ENCODE data around the gene DUSP22.

Gene DUSP22

DNA sequence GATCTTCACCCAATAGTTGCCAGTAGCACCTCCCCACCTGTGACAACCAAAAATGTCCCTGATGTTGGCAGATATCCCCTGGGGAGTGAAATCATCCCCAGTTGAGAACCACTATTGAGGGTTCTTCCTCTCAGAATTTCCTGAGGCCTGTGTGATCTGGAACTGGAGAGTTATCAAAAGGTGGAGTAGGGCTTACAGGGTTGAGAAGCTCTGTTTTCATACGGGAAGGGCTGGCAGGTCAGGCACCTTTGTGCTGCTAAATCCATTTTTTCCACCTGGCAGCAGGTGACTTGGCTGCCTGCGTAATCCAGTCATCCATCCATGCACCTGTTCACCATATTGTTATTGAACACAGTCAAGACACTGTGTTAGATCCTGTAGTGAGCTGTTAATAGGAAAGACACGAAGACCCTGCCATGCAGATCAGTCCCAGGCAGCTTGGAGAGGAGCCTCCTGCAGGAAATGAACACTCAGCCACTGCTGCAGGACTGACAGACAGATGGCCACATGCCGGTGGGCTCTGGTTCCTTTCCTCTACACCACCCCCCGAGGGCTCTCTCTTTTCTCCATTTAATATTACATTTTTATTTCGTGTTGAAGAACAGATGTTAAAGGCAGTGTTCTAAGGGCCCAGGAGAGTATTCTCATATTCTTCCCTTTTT is 5.4 kb downstream of the DUSP22 start:
- no peak for DNase-seq

DNA sequence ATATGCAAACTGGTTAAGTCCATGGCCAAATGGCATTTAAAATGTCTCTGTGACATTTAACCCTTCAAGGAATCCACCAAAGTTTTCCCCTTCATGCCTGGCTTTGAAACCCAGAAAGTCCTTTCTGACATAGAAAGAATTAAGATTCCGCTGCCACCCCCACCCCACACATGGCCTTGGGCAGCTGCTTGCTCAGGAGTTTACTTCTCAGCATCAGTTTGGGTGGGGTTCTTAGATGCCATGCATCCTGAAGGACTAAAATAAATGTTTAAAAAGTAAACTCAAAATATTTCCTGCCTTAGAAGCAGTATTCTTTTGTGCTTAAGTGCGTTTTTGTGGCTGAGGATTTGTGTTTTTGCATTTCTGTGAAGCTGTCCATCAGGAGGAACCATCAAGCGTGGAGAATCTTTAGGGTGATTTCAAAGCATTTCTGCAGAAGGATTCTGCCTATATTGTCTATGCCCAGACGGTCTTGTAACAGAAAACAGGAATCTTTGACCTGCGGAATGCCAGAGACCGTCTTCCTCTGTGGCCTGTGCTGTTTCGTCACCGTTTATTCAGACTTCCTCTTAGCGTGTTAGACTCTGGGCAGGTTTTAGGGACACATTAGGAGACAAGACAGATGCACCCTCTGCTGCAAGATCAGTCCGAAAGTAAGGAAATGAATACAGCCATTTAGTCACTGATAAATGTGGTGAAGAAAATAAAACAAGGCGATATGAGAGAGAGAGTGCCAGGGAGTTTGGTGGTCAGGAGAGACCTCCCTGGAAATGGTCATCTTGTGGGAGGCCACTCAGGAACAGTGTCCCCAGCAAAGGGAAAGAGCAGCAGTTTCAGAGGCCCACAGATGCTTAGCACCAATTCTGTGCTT is 6.2 kb downstream of the DUSP22 start:
- no peak for DNase-seq

DNA sequence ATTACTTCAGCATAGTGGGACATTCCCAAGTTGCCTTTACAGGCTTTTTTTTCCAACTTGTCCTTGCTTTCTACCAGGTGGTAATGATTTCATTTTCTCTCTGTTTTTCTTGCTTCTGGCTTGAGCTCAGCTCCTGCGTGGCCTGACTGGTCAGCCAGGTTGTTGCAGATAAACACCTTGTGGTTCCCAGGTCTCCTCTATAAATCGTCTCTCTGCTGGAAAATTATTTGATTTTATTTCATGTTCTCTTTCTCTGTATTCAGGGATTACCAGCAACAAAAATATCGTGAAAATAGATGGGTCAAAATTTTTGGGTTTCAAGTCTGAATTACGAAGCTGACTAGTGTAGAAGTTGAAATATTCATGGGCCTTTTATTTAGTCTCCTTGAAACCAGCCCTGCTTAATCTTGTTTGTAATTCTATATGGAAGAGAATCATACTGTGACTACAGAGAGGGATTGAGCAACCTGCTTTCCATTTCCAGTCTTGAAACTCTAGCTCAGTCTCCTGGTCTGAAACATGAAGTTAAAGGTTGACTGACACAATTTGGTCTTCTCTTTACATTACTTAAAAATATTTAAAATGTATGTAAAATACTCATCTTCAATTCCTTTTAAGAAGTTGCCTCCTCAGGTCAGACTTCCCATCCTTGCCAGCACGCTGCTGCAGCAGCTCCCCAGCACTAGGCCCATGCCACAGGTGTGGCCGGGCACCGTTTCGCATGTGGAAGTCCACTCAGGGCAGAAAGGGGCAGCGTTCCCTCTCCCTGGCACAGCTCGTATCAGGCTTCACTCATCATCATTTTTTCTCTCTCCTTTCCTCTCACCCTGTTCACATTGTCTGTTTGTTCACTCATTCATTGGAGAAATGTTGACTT is 7.1 kb downstream of the DUSP22 start:
- no peak for DNase-seq

DNA sequence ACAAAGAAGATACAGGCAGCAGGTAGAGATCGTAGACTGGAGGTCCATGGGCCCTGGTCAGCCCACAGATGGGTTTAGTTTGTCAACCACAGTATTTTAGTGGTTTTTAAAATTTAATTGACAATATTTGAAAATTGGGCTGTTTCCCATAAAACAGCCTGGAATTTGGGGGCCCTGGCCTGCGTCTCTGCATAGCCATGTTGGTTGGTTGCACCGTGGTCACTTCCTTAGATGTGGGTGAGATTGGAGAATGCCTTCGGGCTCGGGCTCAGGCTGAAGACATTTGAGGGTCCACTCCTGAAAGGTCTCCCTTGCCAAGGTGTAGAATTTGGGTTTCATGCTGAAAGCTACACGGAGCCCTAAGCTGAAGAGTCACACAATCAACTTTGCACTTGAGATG is 7.7 kb downstream of the DUSP22 start:
- no peak for DNase-seq

DNA sequence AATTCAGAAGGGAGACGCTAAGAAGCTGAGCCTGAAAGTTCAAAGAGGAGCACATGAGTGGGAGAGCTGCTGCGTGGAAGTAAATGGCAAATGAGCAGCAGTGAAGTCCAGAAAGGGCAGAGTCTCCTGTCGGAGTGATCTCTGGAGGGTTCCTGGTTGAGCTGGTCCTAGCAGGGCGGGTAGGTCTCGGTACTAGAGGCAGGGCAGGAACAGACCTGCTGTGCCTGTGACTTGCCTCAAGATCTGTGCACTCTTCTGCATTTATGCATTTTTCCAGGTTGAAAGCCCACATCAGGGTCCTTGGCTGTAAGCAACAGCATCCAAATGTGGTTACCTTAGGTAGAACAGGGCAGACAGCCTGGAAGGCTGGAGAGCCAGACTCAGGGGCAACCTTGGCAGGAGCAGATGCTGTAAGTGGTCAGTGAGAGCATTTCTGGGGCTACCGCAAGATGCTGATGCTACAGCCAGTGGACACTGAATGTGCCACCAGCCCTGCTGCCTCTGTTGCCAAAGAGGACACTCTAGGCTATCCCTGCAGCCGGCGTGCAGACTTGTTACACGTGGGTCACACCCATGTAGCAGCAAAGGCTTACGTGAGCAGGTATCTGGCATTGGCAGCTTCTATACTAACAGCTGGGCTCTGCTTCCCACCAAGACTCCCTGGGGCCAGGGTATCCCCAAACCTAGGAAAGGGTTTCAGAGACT is 8.4 kb downstream of the DUSP22 start:
- DNase-seq: no peak

DNA sequence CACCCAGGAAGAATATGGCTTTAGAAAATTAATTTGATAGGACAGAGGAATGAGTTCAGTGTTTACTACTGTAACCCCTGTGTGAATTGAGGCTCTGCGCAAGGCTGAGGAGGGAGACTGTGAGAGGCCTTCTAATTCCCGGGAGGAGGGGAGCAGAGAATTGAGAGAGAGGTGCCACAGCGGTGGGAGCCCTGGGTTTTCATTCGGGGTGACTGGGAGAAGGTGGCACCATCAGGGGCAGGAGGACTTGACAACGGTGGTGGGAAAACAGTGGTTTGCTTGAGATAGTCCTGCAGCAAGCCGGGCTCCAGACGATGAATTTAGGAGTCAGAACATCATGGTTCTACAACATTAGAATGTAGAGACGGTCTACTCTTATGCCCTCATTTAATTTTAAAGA is 9.2 kb downstream of the DUSP22 start:
- no peak for DNase-seq

DNA sequence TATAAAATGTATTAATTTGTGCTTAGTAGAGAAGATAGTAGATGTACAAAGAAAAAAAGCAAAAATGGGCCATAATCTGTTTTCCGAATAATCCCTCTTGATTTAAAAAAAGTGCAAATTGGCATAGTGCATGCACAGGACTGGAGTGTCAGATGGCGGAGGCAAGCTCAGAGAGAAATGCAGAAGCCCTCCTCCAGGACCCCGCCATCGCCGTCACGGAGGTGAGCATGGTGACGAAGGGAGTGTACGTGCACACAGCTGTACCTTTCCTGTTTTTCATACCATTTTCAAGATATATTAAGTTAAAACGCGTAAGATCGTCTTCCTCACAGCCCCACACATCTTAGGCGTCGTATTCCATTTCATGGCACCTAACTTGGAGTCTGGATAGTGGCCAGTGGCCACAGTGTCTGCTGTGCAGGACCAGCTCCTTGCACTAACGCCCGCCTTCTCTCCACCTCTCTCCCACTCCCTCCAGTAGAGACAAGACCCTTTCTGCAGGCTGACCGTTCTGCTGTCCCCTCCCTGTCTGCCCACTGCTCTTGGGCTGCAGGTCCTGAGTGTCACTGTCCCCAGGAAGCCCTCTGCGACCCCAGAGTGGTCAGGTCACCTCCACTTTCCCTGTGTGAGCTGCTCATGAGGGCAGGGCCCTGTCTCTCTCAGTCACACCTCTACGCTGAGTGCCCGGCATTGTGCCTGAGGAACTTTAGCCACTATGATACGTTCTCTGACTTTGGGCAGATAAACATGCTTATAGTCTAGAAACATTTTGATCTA is 9.8 kb downstream of the DUSP22 start:
- DNase-seq: no peak

DNA sequence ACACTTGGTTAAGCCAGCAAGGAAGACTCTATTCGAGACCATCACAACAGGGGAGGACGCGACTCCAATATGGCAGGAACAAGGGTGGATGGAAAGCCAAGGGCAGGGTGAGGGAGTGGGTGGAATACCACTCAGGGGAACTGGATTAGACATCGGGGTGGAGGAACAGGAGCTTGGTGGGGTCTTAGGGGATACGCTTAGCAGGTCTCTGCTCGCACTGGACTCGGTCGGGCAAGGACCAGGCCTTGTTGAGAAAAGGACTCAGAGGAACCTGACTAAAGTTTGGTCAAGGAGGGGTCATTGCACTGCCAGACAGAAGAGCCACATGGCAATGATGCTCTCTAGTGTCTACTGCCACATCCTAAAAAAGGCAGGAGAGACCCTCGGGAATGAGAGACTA is 10.5 kb downstream of the DUSP22 start:
- no peak for DNase-seq

DNA sequence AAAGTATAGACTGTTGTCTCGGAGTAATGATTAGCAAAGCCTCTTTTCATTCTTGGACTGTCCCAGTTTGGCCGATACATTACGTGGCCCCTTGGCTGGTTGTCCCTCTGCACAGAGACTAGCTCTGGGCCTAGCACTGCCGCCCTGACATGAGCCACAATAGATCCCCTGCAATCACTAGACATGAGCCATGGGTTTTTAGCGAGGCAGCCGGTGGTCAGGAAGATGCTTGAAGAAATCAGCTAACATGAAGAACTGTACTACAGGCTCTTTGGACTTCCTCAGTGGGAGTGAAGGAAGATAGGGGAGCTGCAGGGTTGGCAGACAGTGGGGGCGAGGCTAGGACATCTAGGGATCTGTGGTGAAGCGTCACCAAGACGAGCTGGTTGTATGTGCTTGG is 11.0 kb downstream of the DUSP22 start:
- DNase-seq: no peak

DNA sequence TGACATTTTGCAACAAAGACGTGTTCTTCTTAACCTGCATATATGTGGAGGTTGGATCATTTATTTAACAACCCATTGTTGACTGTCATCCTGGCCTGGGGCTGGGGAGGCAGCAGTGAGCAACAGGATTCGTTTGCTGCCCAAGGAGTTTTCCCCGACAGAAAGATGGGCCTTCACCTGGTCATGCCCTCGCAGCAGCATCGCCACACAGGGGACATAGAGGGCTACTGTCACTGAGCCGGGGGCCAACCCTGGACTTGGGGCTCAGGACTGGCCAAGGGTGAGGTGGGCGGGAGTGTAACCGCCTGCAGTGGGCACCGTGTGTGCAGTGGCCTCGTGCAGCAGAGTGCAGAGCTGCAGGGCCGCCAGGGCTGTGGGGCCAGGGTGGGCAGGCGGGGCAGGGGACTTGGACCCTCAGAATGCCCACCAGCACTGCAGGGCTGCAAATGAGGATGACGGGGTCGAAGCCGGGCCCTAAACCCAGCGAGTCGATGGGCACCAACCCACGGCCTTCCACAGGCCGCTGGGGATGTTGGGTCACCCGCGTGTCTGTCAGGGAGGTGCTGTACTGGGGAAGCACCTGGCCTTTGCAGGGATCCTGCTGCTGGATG is 11.8 kb downstream of the DUSP22 start:
- no peak for DNase-seq

DNA sequence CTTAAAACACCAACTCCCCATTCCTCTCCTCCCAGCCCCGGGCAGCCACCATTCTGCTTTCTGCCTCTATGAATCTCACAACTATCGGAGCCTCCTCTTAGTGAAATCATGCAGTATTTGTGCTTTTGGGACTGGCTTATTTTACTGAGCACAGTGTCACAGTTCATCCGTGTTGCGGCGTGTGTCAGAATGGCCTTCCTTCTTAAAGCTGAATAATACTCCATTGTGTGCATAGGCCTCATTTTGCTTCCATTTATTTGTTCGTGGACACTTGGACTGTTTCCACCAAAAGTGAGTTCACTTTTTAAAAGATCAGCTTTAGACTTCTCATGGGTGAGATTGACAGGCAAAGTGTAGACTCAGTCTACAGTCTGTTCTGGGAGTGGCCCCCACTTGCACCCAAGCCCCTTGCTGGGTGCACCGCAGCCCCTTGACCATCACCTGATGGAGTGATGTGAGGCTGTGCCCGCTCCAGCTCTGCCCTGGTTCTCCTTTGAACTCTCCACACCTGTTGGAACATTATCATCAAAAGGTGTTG is 12.6 kb downstream of the DUSP22 start:
- DNase-seq: no peak

DNA sequence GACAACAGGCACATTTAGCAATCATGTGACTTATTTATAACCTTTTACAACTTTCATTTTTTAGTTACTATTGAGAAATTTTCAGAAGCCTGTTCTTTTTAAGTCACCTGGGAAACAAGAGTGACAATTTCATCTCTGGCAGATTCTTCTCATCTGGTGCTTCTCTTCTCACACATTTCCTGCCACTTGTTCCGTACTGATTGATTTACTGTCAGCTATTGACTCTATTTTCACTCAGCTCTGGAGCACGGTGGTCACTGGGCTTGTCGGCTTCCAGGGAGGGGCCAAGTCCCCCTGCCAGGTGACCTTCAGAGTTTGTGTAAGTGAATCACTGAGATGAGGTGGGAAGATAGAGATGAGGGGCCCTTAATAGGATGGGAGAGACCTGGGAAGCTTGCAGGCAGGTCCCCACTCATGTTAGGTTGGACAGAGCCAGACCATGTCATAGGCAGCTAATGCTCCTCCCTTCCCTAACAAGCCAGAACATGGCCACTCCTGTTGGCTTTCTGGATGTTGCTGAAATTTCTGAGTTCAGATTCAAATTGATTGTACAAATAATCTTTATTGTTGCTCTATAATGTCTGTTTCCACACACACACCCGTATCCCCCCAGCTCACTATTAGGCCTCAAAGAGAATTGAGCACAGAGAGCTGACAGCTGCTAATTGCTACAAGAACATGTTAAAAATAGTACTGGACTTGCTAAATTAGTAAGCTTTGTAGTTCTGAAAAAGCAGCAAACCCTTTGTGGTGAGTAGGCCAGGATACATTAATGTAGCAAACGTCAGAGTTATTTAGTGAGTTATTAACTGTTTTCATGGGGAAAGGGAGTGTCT is 13.3 kb downstream of the DUSP22 start:
- no peak for DNase-seq

DNA sequence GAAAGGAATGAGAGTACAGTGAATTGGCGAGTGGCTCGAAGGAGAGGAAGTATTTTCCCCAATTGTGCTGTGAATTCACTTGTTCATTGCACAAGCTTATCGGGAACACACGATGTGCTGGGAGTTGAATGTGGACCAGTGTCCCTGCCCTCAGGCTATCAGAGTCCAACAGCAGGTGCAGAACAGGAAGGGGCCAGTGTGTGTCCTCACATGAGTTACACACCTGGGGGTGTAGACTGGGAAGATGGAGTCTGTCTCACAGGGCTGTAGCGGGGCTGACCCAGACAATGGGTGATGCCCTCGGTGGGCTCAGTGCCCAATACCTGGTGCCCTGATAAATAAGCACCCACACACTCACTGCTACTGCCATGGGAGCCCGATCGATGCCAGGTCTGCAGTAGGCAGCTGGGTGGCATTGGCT is 14.4 kb downstream of the DUSP22 start:
- no peak for DNase-seq

DNA sequence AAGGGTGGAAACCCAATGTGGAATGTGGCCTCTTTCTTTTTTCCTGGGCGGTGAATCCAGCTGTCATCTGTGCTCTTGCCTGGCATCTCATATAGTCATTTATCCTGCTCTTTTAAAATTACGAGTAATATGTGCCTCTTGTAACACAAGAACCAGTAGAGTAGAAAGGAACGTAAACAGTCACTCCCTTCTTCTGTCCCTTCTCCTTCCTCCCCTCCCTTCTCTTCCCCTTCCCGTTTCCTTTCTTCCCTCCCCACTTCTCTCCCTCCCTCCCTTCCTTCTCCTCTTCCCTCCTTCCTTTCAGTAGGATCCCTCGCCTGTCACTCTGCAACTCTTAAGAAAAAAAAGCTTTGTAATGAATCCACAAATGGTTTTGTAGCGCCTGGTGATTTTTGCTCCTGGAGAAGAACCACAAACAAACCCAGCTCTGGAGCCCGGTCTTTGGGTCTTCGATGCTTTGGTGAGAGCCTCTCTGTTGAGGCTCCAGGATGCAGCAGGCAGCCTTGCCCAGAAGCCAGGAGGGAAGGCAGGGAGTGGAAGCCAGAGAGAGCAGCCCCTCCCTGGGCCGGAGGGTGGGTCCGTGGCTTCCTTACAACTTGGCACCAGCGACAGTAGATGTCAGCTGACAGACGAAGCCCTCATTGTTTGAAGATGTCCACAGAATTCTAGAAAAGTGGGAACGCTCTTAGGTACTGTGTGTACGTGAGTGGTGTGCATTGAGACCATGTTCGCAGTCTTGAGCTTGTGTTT is 15.0 kb downstream of the DUSP22 start:
- DNase-seq: no peak

DNA sequence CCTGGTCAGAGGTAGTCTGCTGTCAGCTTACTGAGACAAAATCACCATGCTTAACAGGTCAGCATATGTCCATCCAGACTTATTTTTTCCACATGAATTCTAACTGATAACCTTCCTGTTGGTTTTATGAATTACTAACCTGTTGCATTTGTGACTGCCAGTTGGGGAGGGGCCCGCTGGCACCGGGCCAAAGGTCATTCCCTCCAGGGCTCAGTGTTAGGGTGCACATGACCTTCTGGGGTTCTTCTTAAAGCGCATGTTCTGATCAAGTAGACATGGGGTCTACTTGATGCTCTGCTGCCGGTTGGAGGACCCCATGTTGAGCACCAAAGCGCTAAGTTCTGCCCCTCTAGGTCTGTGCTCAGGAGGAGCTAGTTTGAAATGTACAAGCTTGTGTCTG is 15.6 kb downstream of the DUSP22 start:
- no peak for DNase-seq

DNA sequence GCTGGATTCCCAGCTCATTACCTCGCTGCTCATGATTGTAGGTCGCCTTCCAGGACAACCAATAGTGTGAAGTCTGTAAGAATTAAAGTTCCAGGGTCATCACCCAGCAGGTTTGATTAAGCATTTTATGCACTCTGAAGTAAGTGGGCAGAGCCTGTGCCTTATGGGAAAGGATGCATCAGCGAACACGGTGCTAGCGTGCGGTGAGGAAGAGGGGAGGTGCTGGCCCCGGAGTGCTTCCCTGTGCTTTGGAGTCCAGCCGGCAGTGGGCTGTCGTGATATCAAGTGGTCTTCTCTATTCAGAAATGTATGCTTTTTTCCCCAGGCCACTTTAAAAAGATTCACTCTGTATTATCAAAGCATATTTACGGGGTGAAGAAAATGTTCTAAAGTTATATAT is 16.0 kb downstream of the DUSP22 start:
- no peak for DNase-seq

DNA sequence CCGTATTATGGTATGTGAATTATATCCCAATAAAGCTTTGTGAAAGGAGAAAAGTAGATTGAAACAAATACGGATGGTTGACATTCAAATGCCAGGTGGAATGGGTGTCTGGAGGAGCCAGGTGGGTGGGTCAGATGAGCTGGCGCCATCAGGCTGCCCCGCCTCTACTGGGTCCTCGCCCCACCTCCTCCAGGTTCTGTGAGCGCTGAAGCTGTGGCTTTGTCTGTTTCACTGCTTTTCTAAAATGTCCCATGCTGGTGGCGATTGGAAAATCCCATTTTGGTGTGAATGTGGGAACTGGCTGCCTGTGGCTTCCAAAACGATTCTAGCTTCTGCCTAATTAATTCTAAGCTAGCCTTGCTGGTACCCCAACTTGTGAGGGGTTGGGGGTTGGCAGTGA is 16.5 kb downstream of the DUSP22 start:
- DNase-seq: no peak

DNA sequence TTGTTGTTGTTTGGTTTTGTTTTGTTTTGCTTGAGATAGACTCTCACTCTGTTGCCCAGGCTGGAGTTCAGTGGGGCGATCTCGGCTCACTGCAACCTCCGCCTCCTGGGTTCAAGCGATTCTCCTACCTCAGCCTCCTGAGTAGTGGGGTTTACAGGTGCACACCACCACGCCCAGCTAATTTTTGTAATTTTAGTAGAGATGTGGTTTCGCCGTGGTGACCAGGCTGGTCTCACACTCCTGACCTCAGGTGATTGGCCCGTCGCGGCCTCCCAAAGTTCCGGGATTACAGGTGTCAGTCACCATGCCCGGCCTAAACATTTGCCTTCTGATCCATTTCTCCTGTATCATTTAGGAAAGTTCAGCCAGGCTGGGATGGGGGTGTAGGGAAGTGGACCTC is 17.7 kb downstream of the DUSP22 start:
- no peak for DNase-seq

DNA sequence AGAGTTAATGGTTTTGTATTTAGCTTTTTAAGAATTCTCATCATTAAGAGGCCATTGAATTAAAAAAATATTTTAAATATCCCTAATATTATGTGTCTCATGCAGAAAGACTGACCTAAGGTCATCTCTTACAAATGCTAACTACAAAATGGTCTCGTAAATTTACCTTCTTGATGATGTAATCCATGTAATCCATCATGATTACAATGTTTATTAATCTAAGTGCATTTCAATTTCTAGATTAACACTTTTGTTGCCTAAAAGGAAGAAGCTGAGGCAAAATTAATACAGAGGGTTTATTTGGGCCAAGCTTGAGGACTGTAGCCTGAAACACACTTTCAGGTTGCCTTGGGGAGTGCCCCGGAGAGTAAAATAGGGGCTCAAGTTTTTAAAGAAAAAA is 18.4 kb downstream of the DUSP22 start:
- no peak for DNase-seq

Data from stimulated activated CD4-positive, alpha-beta T cell treated with anti-CD3 and anti-CD28 coated beads, Interleukin-2, amount 100 ng/mL, for 48 hours (primary cell).